Thoracic aorta (tissue), 2 donors: ENCODE measurements around the gene PRICKLE3. TPM values are rescaled to one million over a fixed set of nuclear protein-coding genes. Genes with fewer than 3 reads are reported as not detected.
A peak's percentile ranks its signal among the peaks of the same experiment; 100 is the strongest.
"Not testable (repeated sequence)": the region's sequence is repeated elsewhere in the genome, so short reads cannot be mapped to it uniquely, and the experiment has no call there.

ENCODE experiments used
- ATAC-seq: fragments of 150-250 bp; one replicate; pipeline ENCODE4 v1.8.0; 2017; ENCODE audit warnings: low read depth; ENCODE audit not compliant: insufficient number of reproducible peaks, low FRiP score
- DNase-seq: peaks from one replicate; pipeline ENCODE4 v3.0.0-alpha.2; 2020; ENCODE audit warnings: low spot score
- H3K27ac ChIP-seq, 2 donors: fragments of 200-600 bp; sonication (generic); 1 replicate in 1 of 2; 2 replicates in 1 of 2; pipeline ENCODE4 v1.5.1; 2016; ENCODE audit warnings: mild to moderate bottlenecking in 2 of 2, moderate library complexity in 2 of 2
- H3K27me3 ChIP-seq: fragments of 200-600 bp; sonication (generic); replicated peaks from 2 replicates; pipeline ENCODE4 v1.6.0; 2016; ENCODE audit warnings: mild to moderate bottlenecking; ENCODE audit not compliant: insufficient read depth
- H3K36me3 ChIP-seq: fragments of 200-600 bp; sonication (generic); one replicate; pipeline ENCODE4 v1.5.1; 2016
- H3K4me1 ChIP-seq, 2 donors: fragments of 200-600 bp; sonication (generic); 1 replicate in 1 of 2; 2 replicates in 1 of 2; pipeline versions ENCODE4 v1.5.1 to v1.6.0; 2016; ENCODE audit warnings: low read depth in 2 of 2, mild to moderate bottlenecking in 1 of 2; ENCODE audit not compliant: control insufficient read depth in 1 of 2
- H3K4me3 ChIP-seq: fragments of 200-600 bp; sonication (generic); 2 replicates; pipeline ENCODE4 v1.5.1; 2016; ENCODE audit warnings: mild to moderate bottlenecking
- H3K9me3 ChIP-seq: fragments of 200-600 bp; sonication (generic); 2 replicates; pipeline ENCODE4 v1.5.1; 2016
- CTCF ChIP-seq: fragments of 200-600 bp; sonication (generic); IDR thresholded peaks from one replicate; pipeline ENCODE4 v1.5.1; 2019; ENCODE audit warnings: antibody characterized with exemption
- total RNA-seq, 2 donors: library from RNA; depleted of rRNA; stranded (reverse); fragments of >200 nt; gene quantifications; one replicate each; pipeline versions ENCODE4 v1.1.0 to v1.2.3, GENCODE V29; 2016

Gene PRICKLE3
- total RNA-seq, 2 donors from 2014 or later = 21.4 to 46.7 TPM

GRCh38 chrX:49155900-49156837, 30.0 kb downstream of the PRICKLE3 start:
- no peaks in the 10 kb centered on the region for H3K27me3 ChIP-seq
- peak overlapping the region; percentile 78 for H3K4me3 ChIP-seq
- no peaks in the 10 kb centered on the region for H3K4me1 ChIP-seq
- no peaks in the 10 kb centered on the region for H3K9me3 ChIP-seq
- ATAC-seq = peak; percentile 85
- peak overlapping the region; percentile 92 to 94 for H3K27ac ChIP-seq
- peak; percentile 68 for DNase-seq
- no peaks in the 10 kb centered on the region for H3K36me3 ChIP-seq
- peak; percentile 64 for TF ChIP-seq CTCF

GRCh38 chrX:49155243-49155899, 30.8 kb downstream of the PRICKLE3 start:
- H3K4me3 ChIP-seq = peak overlapping the region; percentile 78
- DNase-seq (no peak), ATAC-seq (peak; percentile 54)
- H3K4me1 ChIP-seq = no peaks in the 10 kb centered on the region
- TF ChIP-seq CTCF = no peak
- peak overlapping the region; percentile 92 to 94 for H3K27ac ChIP-seq
- no peaks in the 10 kb centered on the region for H3K9me3 ChIP-seq
- H3K27me3 ChIP-seq = no peaks in the 10 kb centered on the region
- no peaks in the 10 kb centered on the region for H3K36me3 ChIP-seq

- Histone ChIP-seq H3K4me1 (no peaks in the 10 kb centered on the region), H3K27me3 (no peaks in the 10 kb centered on the region), H3K4me3 (no peak overlapping the region), H3K9me3 (no peaks in the 10 kb centered on the region), H3K27ac (no peak overlapping the region), H3K36me3 (no peaks in the 10 kb centered on the region)
- ATAC-seq (no peak), DNase-seq (no peak)
- no peak for TF ChIP-seq CTCF
Observed at GRCh38 chrX:49153467-49153866, 32.7 kb downstream of the PRICKLE3 start.

GRCh38 chrX:49149291-49149690, 36.9 kb downstream of the PRICKLE3 start:
- H3K27ac ChIP-seq, DNase-seq, H3K4me3 ChIP-seq, ATAC-seq, H3K4me1 ChIP-seq, H3K9me3 ChIP-seq, H3K27me3 ChIP-seq, H3K36me3 ChIP-seq: not testable (repeated sequence)

- not testable (repeated sequence) for H3K36me3 ChIP-seq, H3K27ac ChIP-seq, H3K9me3 ChIP-seq, DNase-seq, H3K4me1 ChIP-seq, H3K4me3 ChIP-seq, H3K27me3 ChIP-seq, ATAC-seq
Observed at GRCh38 chrX:49148390-49149100, 37.6 kb downstream of the PRICKLE3 start.

- ATAC-seq = no peak
- TF ChIP-seq CTCF = no peak
- no peaks in the 10 kb centered on the region for H3K9me3 ChIP-seq
- DNase-seq = no peak
- H3K4me1 ChIP-seq = no peaks in the 10 kb centered on the region
- no peaks in the 10 kb centered on the region for H3K36me3 ChIP-seq
- no peak overlapping the region for H3K4me3 ChIP-seq
- no peaks in the 10 kb centered on the region for H3K27me3 ChIP-seq
- H3K27ac ChIP-seq = no peak overlapping the region
Observed at GRCh38 chrX:49147936-49148335, 38.2 kb downstream of the PRICKLE3 start.
